Panc1 (cell line): ENCODE measurements around the gene RGS9. TPM values are rescaled to one million over a fixed set of nuclear protein-coding genes. Genes with fewer than 3 reads are reported as not detected.

Experiments used
- ATAC-seq: fragments of 200-7000 bp; cut with Tn5 transposase; 2 replicates; pipeline ENCODE4 v1.9.1; 2020; ENCODE audit warnings: mild to moderate bottlenecking, moderate library complexity
- BruUV-seq: library from RNA; stranded (reverse); fragments of 400-500 nt; replicated peaks from 2 replicates; lab custom pipeline; 2021; lab: Mats Ljungman, UMichigan
- CTCF ChIA-PET: fragments of 300-600 bp; sonication (Branson Sonifier 250); formaldehyde crosslinking; loops from one replicate; lab custom pipeline; 2022; ENCODE audit warnings: antibody characterized with exemption; lab: Charles Lee
- POLR2A ChIA-PET: fragments of 300-600 bp; sonication (Branson Sonifier 250); formaldehyde crosslinking; loops from one replicate; lab custom pipeline; 2022; ENCODE audit warnings: antibody characterized with exemption; lab: Charles Lee
- DNase-seq: peaks from one replicate; pipeline ENCODE4 v3.0.0-alpha.2; 2010; ENCODE audit warnings: low read depth, low spot score
- H3K27ac ChIP-seq: 2 replicates; pipeline ENCODE4 v1.5.1; 2011; ENCODE audit warnings: mild to moderate bottlenecking, low read length, inconsistent platforms
- H3K27me3 ChIP-seq: fragments of 200-500 bp; sonication (Bioruptor generic); 2 replicates; pipeline ENCODE4 v1.6.0; 2014; ENCODE audit warnings: low read length, inconsistent platforms; ENCODE audit not compliant: control insufficient read depth, insufficient read depth
- H3K36me3 ChIP-seq: fragments of 200-500 bp; sonication (Bioruptor generic); 2 replicates; pipeline ENCODE4 v1.5.1; 2014; ENCODE audit warnings: inconsistent platforms, mild to moderate bottlenecking, low read length, moderate library complexity; ENCODE audit not compliant: control insufficient read depth, insufficient read depth
- H3K4me1 ChIP-seq: 2 replicates; pipeline ENCODE4 v1.5.1; 2011; ENCODE audit warnings: inconsistent platforms, mild to moderate bottlenecking, low read length, moderate library complexity; ENCODE audit not compliant: control insufficient read depth, insufficient read depth
- H3K4me3 ChIP-seq, 2 experiments: 2 replicates each; pipeline ENCODE4 v1.5.1; 2011 to 2012; ENCODE audit warnings: low read depth in 2 of 2, low read length in 2 of 2, mild to moderate bottlenecking in 2 of 2, inconsistent platforms in 1 of 2, moderate library complexity in 1 of 2
- H3K9me3 ChIP-seq: fragments of 200-500 bp; sonication (Bioruptor generic); 2 replicates; pipeline ENCODE4 v1.5.1; 2014; ENCODE audit warnings: low read depth, mild to moderate bottlenecking, inconsistent platforms, low read length, moderate library complexity; ENCODE audit not compliant: control insufficient read depth, insufficient read depth
- CTCF ChIP-seq: fragments of 450-650 bp; IDR thresholded peaks from 2 replicates; pipeline ENCODE4 v1.5.1; 2017; ENCODE audit warnings: mild to moderate bottlenecking
- POLR2AphosphoS5 ChIP-seq: IDR thresholded peaks from 2 replicates; pipeline ENCODE4 v1.6.1; 2012; ENCODE audit warnings: mild to moderate bottlenecking, low read depth, low read length, moderate library complexity
- REST ChIP-seq, 2 experiments: IDR thresholded peaks; 2 replicates each; pipeline ENCODE4 v1.6.1; 2011 to 2012; ENCODE audit warnings: low read depth in 2 of 2, control low read depth in 1 of 2, low read length in 1 of 2, mild to moderate bottlenecking in 1 of 2, moderate library complexity in 1 of 2; ENCODE audit not compliant: insufficient read depth in 1 of 2
- SIN3A ChIP-seq: IDR thresholded peaks from 2 replicates; pipeline ENCODE4 v1.6.1; 2012; ENCODE audit warnings: low read depth, mild to moderate bottlenecking, low read length, moderate library complexity, borderline replicate concordance; ENCODE audit not compliant: insufficient read depth
- TCF7L2 ChIP-seq: IDR thresholded peaks from 2 replicates; pipeline ENCODE4 v1.6.1; 2011; ENCODE audit warnings: mild to moderate bottlenecking, low read depth, low read length, inconsistent platforms
- in situ Hi-C: cut with HindIII; loops from 2 replicates; pipeline ENCODE4 v1.10.0; 2016; ENCODE audit warnings: low sequenced_read_pairs, low pct_unique_long_range_greater_than_20kb
- intact Hi-C: fragments of 100-400 bp; cut with micrococcal nuclease; formaldehyde crosslinking; loops from one replicate; pipeline ENCODE4 v1.10.0; 2022; ENCODE audit not compliant: unreplicated experiment
- total RNA-seq: library from RNA; stranded (reverse); gene quantifications from one replicate; pipeline ENCODE4 v1.2.1, GENCODE V29; 2021; ENCODE audit not compliant: unreplicated experiment

RGS9 gene
- total RNA-seq, 1 experiment from 2014 or later = 3.3 TPM

- TF ChIP-seq POLR2AphosphoS5 = no peak
- no peak for TF ChIP-seq SIN3A
- TF ChIP-seq REST (IDR thresholded peaks at IDR 0.05; ENCODE audit: insufficient read depth in 1 of 2, low read depth in 2 of 2, low read length in 1 of 2) = no peak
- no peak for TF ChIP-seq CTCF
- no peak for TF ChIP-seq TCF7L2
- BruUV-seq = no TSS peak
- Histone ChIP-seq H3K36me3 (no peaks in the 10 kb centered on the region), H3K9me3 (no peaks in the 10 kb centered on the region), H3K27me3 (peaks cover 5% of the 10 kb centered on the region), H3K4me1 (no peaks in the 10 kb centered on the region), H3K27ac (no peak overlapping the region), H3K4me3 (no peak overlapping the region)
- DNase-seq (no peak), ATAC-seq (no peak)
- intact Hi-C loops = no loop called here
- in situ Hi-C loops = no loop called here
- CTCF ChIA-PET = no interaction called here
- POLR2A ChIA-PET = no interaction called here
These were observed 47.9 kb downstream of the RGS9 start for GRCh38 chr17:65185062-65185461.

- Histone ChIP-seq H3K27ac (no peak overlapping the region), H3K4me3 (no peak overlapping the region), H3K36me3 (no peaks in the 10 kb centered on the region), H3K4me1 (no peaks in the 10 kb centered on the region), H3K9me3 (no peaks in the 10 kb centered on the region), H3K27me3 (peaks cover 5% of the 10 kb centered on the region)
- DNase-seq (no peak), ATAC-seq (no peak)
- ChIA-PET CTCF (interaction anchor here (0.6 kb wide), 1 partner anchor 836 kb away, joined by 4 read pairs; no protein-coding TSS in a partner anchor), POLR2A (no interaction called here)
- in situ Hi-C loops = no loop called here
- intact Hi-C loops = no loop called here
- BruUV-seq = no TSS peak
- TF ChIP-seq REST (IDR thresholded peaks at IDR 0.05; ENCODE audit: insufficient read depth in 1 of 2, low read depth in 2 of 2, low read length in 1 of 2) (no peak), TCF7L2 (no peak), CTCF (no peak), SIN3A (no peak), POLR2AphosphoS5 (no peak)
These were observed 48.7 kb downstream of the RGS9 start for GRCh38 chr17:65185668-65186382.
